ENCODE data around the gene GINS2. TPM values are rescaled to one million over a fixed set of nuclear protein-coding genes. Genes with fewer than 3 reads are reported as not detected.

The GINS2 gene
- total and polyA plus RNA-seq, 2 donors (not counting 3 experiments of a cell fraction or from before 2014, with no cell fraction given), result 10.4 to 24.1 TPM

- CTCF ChIA-PET, result no interaction called here
Observed at GRCh38 chr16:85640254-85640558, 48.5 kb downstream of the GINS2 start.

More at GRCh38 chr16:85640254-85640558, 48.5 kb downstream of the GINS2 start:
- Histone ChIP-seq H3K4me3 (replicated peaks in 1 of 3; ENCODE audit: insufficient read depth in 1 of 3, low read depth in 1 of 3, low read length in 3 of 3) (no peak overlapping the region), H3K9me1 (replicated peaks; ENCODE audit: control insufficient read depth, extremely low read depth, insufficient read depth, low read length) (no peaks in the 10 kb centered on the region), H3K36me3 (ENCODE audit: control insufficient read depth in 2 of 2, extremely low read depth in 1 of 2, insufficient read depth in 2 of 2, low read length in 2 of 2) (no peaks in the 10 kb centered on the region), H3K4me1 (ENCODE audit: control insufficient read depth, extremely low read depth, insufficient read depth, low read length) (peaks cover 5% of the 10 kb centered on the region), H3K79me2 (ENCODE audit: control insufficient read depth, insufficient read depth, low read length) (no peaks in the 10 kb centered on the region), H3K27me3 (ENCODE audit: control insufficient read depth in 2 of 2, insufficient read depth in 2 of 2, low read length in 2 of 2) (no peaks in the 10 kb centered on the region), H3K27ac (ENCODE audit: insufficient read depth, low read depth, low read length) (no peak overlapping the region), H3K9me3 (replicated peaks; ENCODE audit: control insufficient read depth, insufficient read depth, low read length) (no peaks in the 10 kb centered on the region), H4K20me1 (replicated peaks; ENCODE audit: control insufficient read depth, extremely low read depth, insufficient read depth, low read length) (no peaks in the 10 kb centered on the region), H3K9ac (replicated peaks; ENCODE audit: extremely low read depth, insufficient read depth, low read length) (no peak overlapping the region), H2AFZ (ENCODE audit: low read depth, low read length) (no peak overlapping the region), H3K4me2 (ENCODE audit: insufficient read depth, low read length) (no peak overlapping the region)
- intact Hi-C loops (cut with micrococcal nuclease) (no loop called here), dilution Hi-C loops (cut with MboI; ENCODE audit: extremely low pct_ligation_motif_present, low sequenced_read_pairs) (no loop called here)
- BruUV-seq (replicated peaks), result no TSS peak
- POLR2A ChIA-PET, result no interaction called here
- no peak for FAIRE-seq
- no peak for DNase-seq (ENCODE audit: low read depth, low spot score)
- TF ChIP-seq POLR2A (IDR thresholded peaks at IDR 0.05; ENCODE audit: low read depth, low read length) (no peak), JUN (IDR thresholded peaks at IDR 0.05; ENCODE audit: borderline replicate concordance, insufficient read depth, insufficient read length, low read depth) (no peak), FOS (IDR thresholded peaks at IDR 0.05; ENCODE audit: borderline replicate concordance, insufficient read depth, low read length) (no peak), CTCF (IDR thresholded peaks at IDR 0.05; ENCODE audit: extremely low read depth in 1 of 2, insufficient read depth in 1 of 2, low read depth in 1 of 2, low read length in 2 of 2) (no peak), POLR2AphosphoS5 (IDR thresholded peaks at IDR 0.05; ENCODE audit: insufficient read depth, low read depth, low read length) (no peak), MAX (IDR thresholded peaks at IDR 0.05; ENCODE audit: insufficient read depth, insufficient read length) (no peak), EZH2 (IDR thresholded peaks at IDR 0.05; ENCODE audit: borderline replicate concordance, low read depth, low read length, severe bottlenecking) (no peak)

Data from endothelial cell of umbilical vein (primary cell).